Ishikawa (cell line): Measurements from ENCODE around the gene HTRA3.

Experiments
- EGR1 ChIP-seq: IDR thresholded peaks from 2 replicates; pipeline ENCODE4 v1.6.1; 2012
- FOXM1 ChIP-seq: IDR thresholded peaks from 2 replicates; pipeline ENCODE4 v1.6.1; 2012; ENCODE audit warnings: low read depth, borderline replicate concordance
- RAD21 ChIP-seq: IDR thresholded peaks from 2 replicates; pipeline ENCODE4 v1.6.1; 2012; ENCODE audit warnings: low read depth
- TAF1 ChIP-seq: IDR thresholded peaks from 2 replicates; pipeline ENCODE4 v1.6.1; 2012; ENCODE audit warnings: low read depth, mild to moderate bottlenecking
- TEAD4 ChIP-seq: IDR thresholded peaks from 2 replicates; pipeline ENCODE4 v1.6.1; 2012
- TF ChIP-seq, protein P1 (sequence below): IDR thresholded peaks from 2 replicates; pipeline ENCODE4 v1.6.1; 2012

DNA sequence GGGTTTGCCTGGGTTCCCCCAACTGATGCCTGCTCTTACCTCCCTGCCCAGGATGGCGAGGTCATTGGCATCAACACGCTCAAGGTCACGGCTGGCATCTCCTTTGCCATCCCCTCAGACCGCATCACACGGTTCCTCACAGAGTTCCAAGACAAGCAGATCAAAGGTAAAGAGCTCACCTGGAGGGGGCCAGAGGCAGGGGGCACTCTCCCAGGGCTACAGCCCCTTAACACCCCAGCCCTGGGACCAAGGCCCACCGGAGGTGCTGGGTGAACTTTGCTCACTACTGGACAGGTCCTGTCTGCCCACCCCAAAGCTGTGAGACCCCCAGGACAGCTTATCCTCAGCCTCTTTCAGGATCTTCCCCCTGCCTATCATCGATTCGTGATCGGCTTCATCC is 24.5 kb downstream of the HTRA3 start:
- no peak for TF ChIP-seq FOXM1
- TF ChIP-seq TEAD4 = no peak
- TF ChIP-seq EGR1 = no peak
- no peak for TF ChIP-seq RAD21
- no peak for TF ChIP-seq TAF1
- TF ChIP-seq, protein P1, sequence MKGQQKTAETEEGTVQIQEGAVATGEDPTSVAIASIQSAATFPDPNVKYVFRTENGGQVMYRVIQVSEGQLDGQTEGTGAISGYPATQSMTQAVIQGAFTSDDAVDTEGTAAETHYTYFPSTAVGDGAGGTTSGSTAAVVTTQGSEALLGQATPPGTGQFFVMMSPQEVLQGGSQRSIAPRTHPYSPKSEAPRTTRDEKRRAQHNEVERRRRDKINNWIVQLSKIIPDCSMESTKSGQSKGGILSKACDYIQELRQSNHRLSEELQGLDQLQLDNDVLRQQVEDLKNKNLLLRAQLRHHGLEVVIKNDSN = no peak
